NCI-H1694 (cell line): ENCODE measurements around the gene CLEC11A.

Experiments used
- DNase-seq: peaks from one replicate; lab custom pipeline; 2025; lab: John Stamatoyannopoulos, UW

CLEC11A gene

GRCh38 chr19:50703915-50704796 is 19.0 kb upstream of the CLEC11A start:
- no peak for DNase-seq

DNA sequence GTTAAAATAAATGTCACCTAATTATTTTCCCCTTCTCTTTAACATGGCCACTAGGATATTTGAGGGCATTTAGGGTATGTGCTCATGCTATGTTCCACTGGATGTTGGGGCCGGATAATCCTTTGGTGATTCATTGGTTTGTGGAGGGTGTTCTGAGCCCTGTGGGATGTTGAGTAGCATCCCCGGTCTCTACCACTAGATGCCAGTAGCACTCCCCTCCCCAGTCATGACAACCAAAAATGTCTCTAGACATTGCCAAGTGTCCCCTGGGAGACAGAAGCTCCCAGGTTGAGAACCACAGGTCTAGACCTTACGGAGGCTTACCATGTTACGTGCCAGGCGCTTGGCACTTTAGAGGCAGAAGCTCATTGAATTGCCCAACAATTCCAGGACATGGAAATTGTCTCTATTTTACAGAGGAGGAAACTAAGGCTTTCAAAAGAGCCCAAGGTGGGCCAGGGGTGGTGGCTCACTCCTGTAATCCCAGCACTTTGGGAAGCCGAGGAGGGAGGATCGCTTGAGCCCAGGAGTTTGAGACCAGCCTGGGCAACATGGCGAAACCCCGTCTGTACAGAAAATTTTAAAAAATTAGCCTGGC is 17.6 kb upstream of the CLEC11A start:
- DNase-seq = peak; percentile 20

GRCh38 chr19:50706387-50706786 is 16.8 kb upstream of the CLEC11A start:
- DNase-seq = no peak

DNA sequence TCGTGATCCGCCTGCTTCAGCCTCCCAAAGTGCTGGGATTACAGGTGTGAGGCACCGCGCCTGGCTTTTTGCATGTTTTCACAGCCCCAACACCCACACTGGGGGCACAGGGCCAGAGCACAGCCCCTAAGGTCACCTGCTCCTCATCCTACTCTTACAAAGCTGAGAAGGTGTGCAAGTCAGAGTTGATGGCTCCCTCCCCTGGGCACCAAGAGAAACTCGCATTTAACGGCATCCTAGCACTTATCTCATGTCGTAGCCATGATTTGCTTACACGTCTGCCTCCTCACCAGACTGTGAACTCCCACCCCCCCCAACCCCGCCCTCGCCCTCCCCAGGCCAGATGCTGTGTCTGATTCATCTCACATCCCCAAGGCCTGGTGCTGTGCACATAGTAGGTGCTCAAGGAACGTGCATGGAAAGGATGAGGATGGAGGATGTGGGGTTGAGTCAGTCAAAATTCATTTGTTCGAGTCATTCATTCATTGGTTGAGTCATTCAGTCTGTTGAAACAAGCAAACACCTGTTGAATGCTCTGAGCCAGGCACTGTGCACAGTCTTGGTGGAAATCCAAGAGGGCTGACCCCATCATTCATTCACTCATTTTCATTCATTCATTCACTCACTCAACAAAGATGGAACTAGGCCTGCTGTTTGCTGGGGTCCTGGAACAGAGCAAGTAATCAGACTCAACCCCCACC is 14.8 kb upstream of the CLEC11A start:
- no peak for DNase-seq

GRCh38 chr19:50710094-50710493 is 13.1 kb upstream of the CLEC11A start:
- no peak for DNase-seq

- DNase-seq = no peak
Observed at GRCh38 chr19:50710612-50711011, 12.6 kb upstream of the CLEC11A start.

- no peak for DNase-seq
Observed at GRCh38 chr19:50711196-50711595, 12.0 kb upstream of the CLEC11A start.

GRCh38 chr19:50711805-50712204 is 11.4 kb upstream of the CLEC11A start:
- no peak for DNase-seq

DNA sequence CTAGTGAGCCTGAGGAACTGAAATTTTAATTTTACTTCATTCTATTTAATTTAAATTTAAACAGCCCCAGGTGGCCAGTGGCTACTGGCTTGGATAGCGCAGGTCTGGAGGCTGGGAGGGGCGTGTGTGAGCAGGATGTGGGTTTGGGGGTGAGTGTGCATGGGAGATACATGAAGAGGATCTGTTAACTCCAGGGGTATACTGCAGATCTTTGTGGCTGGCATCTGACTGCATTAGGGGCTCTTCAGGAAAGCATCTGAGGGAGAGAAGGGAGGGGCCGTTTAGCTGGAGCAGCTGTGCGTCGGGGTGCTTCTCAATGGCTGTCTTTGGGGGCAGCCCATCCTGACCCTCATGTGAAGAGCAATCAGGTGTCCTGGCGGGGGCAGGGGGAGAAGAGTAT is 10.3 kb upstream of the CLEC11A start:
- no peak for DNase-seq

- DNase-seq = no peak
Observed at GRCh38 chr19:50713556-50714236, 9.5 kb upstream of the CLEC11A start.

DNA sequence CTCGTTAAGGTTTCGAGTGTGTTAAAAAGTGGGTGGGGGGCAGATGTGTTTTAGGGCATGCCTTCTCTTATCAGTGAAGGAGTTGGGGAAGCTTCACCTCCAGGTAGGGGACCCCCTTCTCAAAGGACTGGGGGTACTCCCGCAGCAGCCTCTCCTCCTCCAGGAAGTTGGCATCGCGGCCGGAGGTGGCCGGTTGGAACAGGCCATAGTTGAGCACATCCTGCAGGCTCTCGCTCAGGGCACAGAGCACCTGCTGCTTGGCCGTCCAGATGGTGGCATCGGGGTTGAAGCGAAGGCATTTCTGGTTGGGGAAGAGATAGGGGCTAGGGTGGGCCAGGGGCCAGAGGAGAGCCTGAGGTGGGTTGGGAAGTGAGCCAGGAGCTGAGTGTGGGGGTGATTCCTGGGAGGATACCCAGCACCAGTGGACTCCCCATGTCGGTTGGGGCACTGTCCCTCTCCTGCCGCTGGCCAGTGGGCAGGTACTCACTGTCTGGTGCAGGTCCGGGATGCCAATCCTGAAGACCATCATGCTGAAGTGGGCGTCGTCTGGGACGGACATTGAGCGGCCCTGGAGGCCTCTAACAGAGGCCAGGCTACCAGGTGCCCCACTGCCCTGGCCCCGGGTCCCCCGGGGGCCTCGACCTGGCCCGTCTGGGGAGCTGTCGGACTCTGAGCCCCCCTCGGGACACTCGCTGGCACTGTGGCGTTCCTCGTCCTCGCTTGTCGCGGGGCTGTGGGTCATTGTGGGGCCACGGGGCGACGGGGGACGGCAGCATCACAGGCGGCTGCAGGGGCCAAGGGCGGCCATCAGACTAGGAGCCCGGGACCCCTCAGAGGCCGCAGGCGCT is 6.8 kb upstream of the CLEC11A start:
- no peak for DNase-seq

- DNase-seq = no peak
Observed at GRCh38 chr19:50717026-50717723, 6.0 kb upstream of the CLEC11A start.

DNA sequence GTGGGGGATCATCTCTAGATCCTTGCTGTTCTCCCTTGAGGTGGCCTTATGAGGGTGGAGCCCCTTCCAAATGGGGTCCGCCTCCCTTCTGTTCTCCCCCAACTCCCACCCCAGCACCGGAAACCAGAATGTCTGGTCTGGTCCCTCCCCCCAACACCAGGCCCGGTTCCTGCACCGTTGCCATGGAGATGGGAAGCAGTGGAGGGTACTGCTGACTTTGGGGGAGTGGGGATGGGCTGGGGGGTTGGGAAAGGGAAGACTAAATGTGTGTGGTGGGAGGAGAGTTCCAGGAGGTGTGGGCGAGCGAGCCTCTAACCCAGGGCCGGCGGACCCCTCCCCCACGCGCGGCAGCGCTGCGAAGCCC is 5.3 kb upstream of the CLEC11A start:
- DNase-seq = no peak

- DNase-seq = no peak
Observed at GRCh38 chr19:50718255-50719118, 4.7 kb upstream of the CLEC11A start.

- DNase-seq = no peak
Observed at GRCh38 chr19:50719119-50719435, 4.1 kb upstream of the CLEC11A start.

DNA sequence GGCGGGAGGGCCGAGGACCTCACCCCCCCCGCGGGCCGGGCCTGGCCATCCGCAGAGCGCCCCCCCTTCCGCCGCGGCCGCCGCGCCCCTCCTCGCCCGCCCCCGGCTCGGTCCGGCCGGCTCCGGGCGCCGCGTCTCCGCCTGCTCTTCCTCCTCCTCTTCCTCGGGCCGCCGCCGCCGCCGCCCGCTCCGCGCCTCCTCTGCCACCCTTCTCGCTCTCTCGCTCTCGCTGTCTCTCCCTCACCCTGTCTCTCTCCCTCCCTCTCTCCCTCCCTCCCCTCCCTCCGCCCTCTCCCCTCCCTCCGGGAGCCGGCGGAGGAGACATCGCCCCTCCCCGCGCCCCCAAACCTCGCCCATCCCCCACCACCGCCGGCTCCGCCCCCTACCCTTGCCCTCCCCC is 3.6 kb upstream of the CLEC11A start, which contains the start of gene SHANK1:
Gene SHANK1 (minus strand): TSS at position 237 of the 400 bp plus-strand sequence. CDS start 2,883 bp downstream, outside the sequence.
- DNase-seq = no peak

DNA sequence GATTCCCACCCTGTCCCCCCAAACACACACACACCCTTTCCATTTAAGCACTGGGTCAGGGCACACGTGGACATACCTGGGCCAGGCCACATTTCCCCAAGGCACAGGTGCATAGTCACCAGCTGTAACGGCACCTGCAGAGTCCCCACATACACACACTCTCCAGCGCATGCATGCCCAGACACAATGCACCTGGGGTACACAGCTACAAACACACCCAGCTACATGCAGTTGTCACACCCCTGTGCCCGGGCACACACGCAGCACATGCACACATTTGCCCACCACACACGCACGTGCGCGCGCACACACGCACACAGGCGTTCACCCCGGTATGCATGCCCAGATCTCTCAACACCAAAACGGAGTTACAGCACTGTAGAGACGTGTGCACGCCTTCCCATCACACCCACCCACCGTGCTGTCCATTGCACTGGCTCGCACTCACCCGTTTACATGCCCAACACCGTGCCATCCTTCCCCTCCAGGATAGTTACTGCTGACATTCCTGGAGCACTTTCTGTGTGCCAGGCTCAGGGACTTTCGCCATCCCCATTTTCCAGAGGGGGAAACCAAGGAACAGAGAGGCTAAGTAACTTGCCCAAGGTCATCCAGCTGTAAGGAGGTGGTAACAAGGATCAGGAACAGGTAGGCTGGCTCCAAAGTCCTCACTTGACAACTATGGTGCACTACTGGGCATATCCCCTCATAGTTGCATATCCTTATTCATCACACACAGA is 2.8 kb upstream of the CLEC11A start:
- DNase-seq = no peak

DNA sequence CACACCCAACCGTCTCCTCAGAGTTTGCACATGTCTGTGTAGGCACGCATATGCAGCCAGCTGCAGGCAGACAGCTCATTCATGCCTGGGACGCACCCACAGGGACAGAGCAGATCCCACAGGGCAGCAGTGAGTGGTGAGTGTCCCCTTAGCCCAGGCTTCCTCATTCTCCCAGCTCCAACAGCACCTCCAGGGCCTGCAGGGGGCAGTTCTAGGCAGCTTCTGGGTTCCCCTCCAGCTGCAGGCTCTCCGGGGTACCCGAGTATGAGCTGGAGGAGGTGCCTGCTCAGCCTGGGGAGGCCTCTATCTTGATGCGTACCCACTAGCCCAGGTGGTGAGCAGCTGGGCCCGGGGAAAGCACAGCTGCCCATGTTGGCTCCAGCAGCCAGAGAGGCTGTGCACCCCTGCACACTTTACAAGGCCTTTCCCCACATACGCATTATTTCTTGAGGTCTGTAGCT is 2.2 kb upstream of the CLEC11A start:
- no peak for DNase-seq
